B cell (primary cell): ENCODE measurements around the gene KLHL41. TPM values are rescaled to one million over a fixed set of nuclear protein-coding genes. Genes with fewer than 3 reads are reported as not detected.

Source experiments
- ATAC-seq: fragments of 200-7000 bp; cut with Tn5 transposase; one replicate; pipeline ENCODE4 v1.10.0; 2021; ENCODE audit warnings: low read depth, mild to moderate bottlenecking, moderate number of reproducible peaks, moderate library complexity
- CTCF ChIA-PET: fragments of 350-600 bp; sonication (Branson Sonifier 250); formaldehyde crosslinking; loops from one replicate; lab custom pipeline; 2021; ENCODE audit warnings: antibody characterized with exemption, inconsistent platforms; lab: Charles Lee
- POLR2A ChIA-PET: fragments of 350-600 bp; sonication (Branson Sonifier 250); formaldehyde crosslinking; loops from one replicate; lab custom pipeline; 2021; ENCODE audit warnings: antibody characterized with exemption; lab: Charles Lee
- DNase-seq: peaks from one replicate; pipeline ENCODE4 v3.0.0; 2013
- H2AFZ ChIP-seq: 2 replicates; pipeline ENCODE4 v1.6.1; 2012; ENCODE audit warnings: mild to moderate bottlenecking, low read depth, low read length; ENCODE audit not compliant: insufficient read depth, poor library complexity, severe bottlenecking
- H3K27ac ChIP-seq, 2 donors: 1 replicate in 1 of 2; 2 replicates in 1 of 2; pipeline ENCODE4 v1.5.1; 2012 to 2013; ENCODE audit warnings: low read length in 2 of 2, mild to moderate bottlenecking in 2 of 2, moderate library complexity in 1 of 2
- H3K27me3 ChIP-seq, 4 experiments: fragments of 200-600 bp in 1 of 4; sonication (generic) in 1 of 4; replicated peaks in 1 of 4; 1 replicate in 2 of 4; 2 replicates in 2 of 4; pipeline versions ENCODE4 v1.6.1 to v1.7.0; 2013 to 2016; ENCODE audit warnings: low read length in 3 of 4, mild to moderate bottlenecking in 2 of 4, mixed read lengths in 1 of 4, moderate library complexity in 1 of 4; ENCODE audit not compliant: insufficient read depth in 4 of 4, control insufficient read depth in 3 of 4; ENCODE audit errors: control extremely low read depth in 1 of 4
- H3K36me3 ChIP-seq, 2 experiments: replicated peaks in 1 of 2; 1 replicate in 1 of 2; 2 replicates in 1 of 2; pipeline versions ENCODE4 v1.6.1 to v1.7.1; 2013; ENCODE audit warnings: low read length in 1 of 2; ENCODE audit not compliant: insufficient read depth in 2 of 2, control insufficient read depth in 1 of 2; ENCODE audit errors: control extremely low read depth in 1 of 2, extremely low read depth in 1 of 2
- H3K4me1 ChIP-seq, 2 donors: fragments of 200-600 bp in 1 of 2; sonication (generic) in 1 of 2; 1 replicate in 1 of 2; 2 replicates in 1 of 2; pipeline versions ENCODE4 v1.5.1 to v1.6.1; 2013 to 2017; ENCODE audit warnings: low read length in 2 of 2; ENCODE audit not compliant: control insufficient read depth in 2 of 2, insufficient read depth in 2 of 2
- H3K4me2 ChIP-seq: replicated peaks from 2 replicates; pipeline ENCODE3; 2012; ENCODE audit warnings: mild to moderate bottlenecking, low read depth, low read length; ENCODE audit not compliant: poor library complexity, severe bottlenecking
- H3K4me3 ChIP-seq, 5 experiments: fragments of 200-600 bp in 1 of 5; sonication (generic) in 1 of 5; 1 replicate in 3 of 5; 2 replicates in 2 of 5; pipeline versions ENCODE4 v1.5.1 to v1.7.0; 2011 to 2016; ENCODE audit warnings: low read length in 4 of 5, mild to moderate bottlenecking in 4 of 5, low read depth in 2 of 5, control low read depth in 1 of 5, moderate library complexity in 1 of 5; ENCODE audit not compliant: insufficient read depth in 1 of 5; ENCODE audit errors: control extremely low read depth in 1 of 5, extremely low read depth in 1 of 5
- H3K79me2 ChIP-seq: fragments of 200-600 bp; sonication (generic); one replicate; pipeline ENCODE4 v1.6.0; 2016; ENCODE audit warnings: low read length; ENCODE audit not compliant: control insufficient read depth, insufficient read depth
- H3K9ac ChIP-seq: fragments of 200-600 bp; sonication (generic); 2 replicates; pipeline ENCODE4 v1.6.1; 2017; ENCODE audit warnings: mild to moderate bottlenecking, low read length, moderate library complexity
- H3K9me3 ChIP-seq, 3 donors: one replicate each; pipeline versions ENCODE4 v1.6.1 to v1.7.1; 2013; ENCODE audit warnings: low read length in 2 of 3; ENCODE audit not compliant: control insufficient read depth in 2 of 3, insufficient read depth in 1 of 3; ENCODE audit errors: control extremely low read depth in 1 of 3
- H4K20me1 ChIP-seq: 2 replicates; pipeline ENCODE4 v1.6.0; 2012; ENCODE audit warnings: mild to moderate bottlenecking, low read length; ENCODE audit not compliant: insufficient read depth, control insufficient read depth, poor library complexity, severe bottlenecking
- H3K27ac Mint-ChIP-seq: one replicate; pipeline ENCODE4 v1.8.0; 2021; ENCODE audit warnings: mixed read lengths
- H3K27me3 Mint-ChIP-seq: one replicate; pipeline ENCODE4 v1.8.0; 2021; ENCODE audit warnings: mixed read lengths
- H3K4me1 Mint-ChIP-seq: one replicate; pipeline ENCODE4 v1.8.0; 2021; ENCODE audit warnings: mixed read lengths
- H3K4me3 Mint-ChIP-seq: one replicate; pipeline ENCODE4 v1.8.0; 2021; ENCODE audit warnings: mixed read lengths
- H3K9me3 Mint-ChIP-seq: one replicate; pipeline ENCODE4 v1.8.0; 2022; ENCODE audit warnings: mixed read lengths; ENCODE audit not compliant: insufficient read depth
- CTCF ChIP-seq: fragments of 200-600 bp; IDR thresholded peaks from one replicate; pipeline ENCODE4 v1.8.0; 2022; ENCODE audit warnings: antibody characterized with exemption, mild to moderate bottlenecking
- EZH2 ChIP-seq: IDR thresholded peaks from 2 replicates; pipeline ENCODE4 v1.6.1; 2012; ENCODE audit warnings: borderline replicate concordance, low read depth, mild to moderate bottlenecking, moderate library complexity, low read length; ENCODE audit not compliant: insufficient read depth, poor library complexity, severe bottlenecking
- WGBS: methylation state at CpG from one replicate; pipeline ENCODE4 v1.1.5; 2013; ENCODE audit warnings: missing lambda C conversion rate; ENCODE audit not compliant: insufficient coverage; 5-methylcytosine and 5-hydroxymethylcytosine counted together
- intact Hi-C: fragments of 100-400 bp; cut with micrococcal nuclease; formaldehyde crosslinking; loops from one replicate; pipeline ENCODE4 v1.10.0; 2022
- polyA plus RNA-seq: library from polyadenylated mRNA; depleted of rRNA; stranded (reverse); fragments of >200 nt; gene quantifications from 2 replicates; pipeline ENCODE4 v1.2.3, GENCODE V29; 2012
- total RNA-seq, 2 donors: library from RNA; stranded (reverse); fragments of 120-200 nt in 1 of 2; gene quantifications; 1 replicate in 1 of 2; 2 replicates in 1 of 2; pipeline versions ENCODE4 v1.2.3 to v1.2.4, GENCODE V29; 2013 to 2022

KLHL41 gene
- total and polyA plus RNA-seq, 2 donors (not counting 1 experiment from before 2014, with no cell fraction given), result 0.03 to 0.27 TPM

DNA sequence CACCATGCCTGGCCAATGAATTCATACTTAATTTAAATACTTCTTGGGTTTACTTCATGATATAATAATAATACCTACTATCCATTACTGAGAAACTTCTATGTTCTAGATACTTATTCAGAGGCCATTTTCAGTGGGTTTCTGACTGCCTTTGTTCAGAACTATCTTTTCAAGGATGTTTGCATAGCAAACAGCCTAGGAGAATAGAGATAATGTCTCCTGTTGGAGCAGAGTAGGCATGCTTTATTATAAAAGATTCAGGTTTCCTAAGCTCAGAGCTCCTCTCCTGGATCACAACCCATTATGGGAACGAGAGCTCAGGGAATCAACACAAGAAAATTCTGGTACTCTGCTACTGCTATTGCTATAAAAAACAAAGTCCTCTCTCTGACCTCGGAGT, 53.0 kb downstream of the KLHL41 start:
- peaks cover 6% of the 10 kb centered on the region in 2 experiments for H3K36me3 ChIP-seq
- intact Hi-C loops, result no loop called here

DNA sequence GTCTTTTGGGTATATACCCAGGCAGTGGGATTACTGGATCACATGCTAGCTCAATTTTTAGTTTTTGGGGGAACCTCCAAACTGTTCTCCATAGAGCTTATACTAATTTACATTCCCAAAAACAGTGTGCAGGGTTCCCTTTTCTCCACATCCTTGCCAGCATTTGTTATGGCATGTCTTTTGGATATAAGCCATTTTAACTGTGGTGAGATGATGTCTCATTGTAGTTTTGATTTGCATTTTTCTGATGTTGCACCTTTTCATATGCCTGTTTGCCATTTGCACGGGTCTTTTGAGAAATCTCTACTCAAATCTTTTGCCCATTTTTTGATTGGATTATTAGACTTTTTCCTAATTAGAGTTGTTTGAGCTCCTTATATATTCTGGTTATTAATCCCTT, 56.2 kb downstream of the KLHL41 start:
- Histone ChIP-seq H3K27me3 (no peaks in the 10 kb centered on the region), H2AFZ (no peak overlapping the region), H3K9me3 (no peaks in the 10 kb centered on the region), H3K27ac (no peak overlapping the region), H3K4me1 (no peaks in the 10 kb centered on the region), H3K79me2 (peaks cover 6% of the 10 kb centered on the region), H3K36me3 (peaks cover 1 to 4% of the 10 kb centered on the region in 2 experiments), H3K4me3 (no peak overlapping the region), H4K20me1 (no peaks in the 10 kb centered on the region), H3K4me2 (no peak overlapping the region), H3K9ac (no peak overlapping the region)
- DNase-seq (no peak), ATAC-seq (no peak)
- H3K4me3 Mint-ChIP-seq, result no peak overlapping the region
- H3K9me3 Mint-ChIP-seq, result no peaks in the 10 kb centered on the region
- POLR2A ChIA-PET, result no interaction called here
- CTCF ChIA-PET, result interaction anchor here (0.7 kb wide), 1 partner anchor 132 kb away, joined by 3 read pairs; no protein-coding TSS in a partner anchor
- WGBS, result no CpG with 5 or more reads among the region's 1 CpG
- TF ChIP-seq EZH2 (no peak), CTCF (no peak)
- no peaks in the 10 kb centered on the region for H3K27me3 Mint-ChIP-seq
- intact Hi-C loops, result no loop called here
- no peak overlapping the region for H3K27ac Mint-ChIP-seq
- H3K4me1 Mint-ChIP-seq, result no peaks in the 10 kb centered on the region

More for the DNA sequence above, 53.0 kb downstream of the KLHL41 start:
- 100% methylated on average over 2 of the region's 2 CpGs for WGBS
- no peaks in the 10 kb centered on the region for H3K9me3 ChIP-seq
- no peaks in the 10 kb centered on the region for H3K4me1 Mint-ChIP-seq
- H4K20me1 ChIP-seq, result no peaks in the 10 kb centered on the region
- CTCF ChIA-PET, result no interaction called here
- H3K27me3 ChIP-seq, result no peaks in the 10 kb centered on the region
- no peaks in the 10 kb centered on the region for H3K4me1 ChIP-seq
- H3K9ac ChIP-seq, result no peak overlapping the region
- no peak overlapping the region for H3K27ac ChIP-seq
- H3K4me3 ChIP-seq, result no peak overlapping the region
- no peak for TF ChIP-seq CTCF
- no peak for TF ChIP-seq EZH2
- H3K79me2 ChIP-seq, result no peaks in the 10 kb centered on the region
- POLR2A ChIA-PET, result no interaction called here
- no peaks in the 10 kb centered on the region for H3K27me3 Mint-ChIP-seq
- no peak overlapping the region for H3K27ac Mint-ChIP-seq
- no peaks in the 10 kb centered on the region for H3K9me3 Mint-ChIP-seq
- ATAC-seq, result no peak
- no peak overlapping the region for H3K4me2 ChIP-seq
- no peak overlapping the region for H2AFZ ChIP-seq
- no peak overlapping the region for H3K4me3 Mint-ChIP-seq
- no peak for DNase-seq
